Neural crest cell (in vitro differentiated cells): ENCODE measurements around the gene ITPR3. TPM values are rescaled to one million over a fixed set of nuclear protein-coding genes. Genes with fewer than 3 reads are reported as not detected.
A peak's percentile ranks its signal among the peaks of the same experiment; 100 is the strongest.

Experiments
- DNase-seq: peaks from one replicate; pipeline ENCODE4 v3.0.0; 2021; ENCODE audit warnings: low read depth, mixed read lengths, low spot score
- H3K27ac Mint-ChIP-seq: one replicate; pipeline ENCODE4 v1.8.0; 2021; ENCODE audit warnings: mild to moderate bottlenecking, mixed read lengths; ENCODE audit not compliant: unreplicated experiment
- H3K27me3 Mint-ChIP-seq: 2 replicates; pipeline ENCODE4 v1.8.0; 2021; ENCODE audit warnings: low read depth, mild to moderate bottlenecking, mixed read lengths
- H3K36me3 Mint-ChIP-seq: 2 replicates; pipeline ENCODE4 v1.8.0; 2021; ENCODE audit warnings: low read depth, mild to moderate bottlenecking, mixed read lengths
- H3K4me1 Mint-ChIP-seq: 2 replicates; pipeline ENCODE4 v1.8.0; 2021; ENCODE audit warnings: mixed read lengths
- H3K4me3 Mint-ChIP-seq: one replicate; pipeline ENCODE4 v1.8.0; 2021; ENCODE audit warnings: mild to moderate bottlenecking, mixed read lengths
- H3K9me3 Mint-ChIP-seq: 2 replicates; pipeline ENCODE4 v1.8.0; 2021; ENCODE audit warnings: mixed read lengths
- total RNA-seq: library from RNA; stranded (reverse); gene quantifications from 2 replicates; pipeline ENCODE4 v1.2.1, GENCODE V29; 2021
- TF ChIP-seq, protein P1 (sequence below): fragments of 200-600 bp; sonication (generic); conservative IDR thresholded peaks from 2 replicates; pipeline ENCODE4 v1.5.0; 2021; ENCODE audit warnings: antibody characterized with exemption, mild to moderate bottlenecking

Gene ITPR3
- total RNA-seq, 1 donor from 2014 or later, result 16.0 TPM

DNA sequence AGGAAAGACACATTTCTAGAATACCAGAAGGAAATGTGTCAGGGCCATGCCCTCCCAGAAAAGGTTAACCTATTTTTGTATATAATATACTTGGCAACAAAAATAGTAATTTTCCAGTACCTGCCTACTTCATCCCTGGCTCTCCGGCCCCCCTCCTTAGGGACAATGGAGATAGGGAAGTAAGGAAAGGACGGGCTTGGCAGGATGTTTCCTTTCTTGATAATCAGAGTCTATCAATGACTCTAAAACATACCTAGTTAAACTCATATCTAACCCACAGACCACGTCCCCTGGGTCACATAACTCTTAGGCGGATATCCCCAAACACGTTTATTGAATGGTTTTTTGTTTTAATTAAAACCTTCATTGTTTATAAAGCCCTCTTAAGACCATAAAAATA, 78.6 kb downstream of the ITPR3 start:
- no peaks in the 10 kb centered on the region for H3K36me3 Mint-ChIP-seq
- TF ChIP-seq, protein P1, sequence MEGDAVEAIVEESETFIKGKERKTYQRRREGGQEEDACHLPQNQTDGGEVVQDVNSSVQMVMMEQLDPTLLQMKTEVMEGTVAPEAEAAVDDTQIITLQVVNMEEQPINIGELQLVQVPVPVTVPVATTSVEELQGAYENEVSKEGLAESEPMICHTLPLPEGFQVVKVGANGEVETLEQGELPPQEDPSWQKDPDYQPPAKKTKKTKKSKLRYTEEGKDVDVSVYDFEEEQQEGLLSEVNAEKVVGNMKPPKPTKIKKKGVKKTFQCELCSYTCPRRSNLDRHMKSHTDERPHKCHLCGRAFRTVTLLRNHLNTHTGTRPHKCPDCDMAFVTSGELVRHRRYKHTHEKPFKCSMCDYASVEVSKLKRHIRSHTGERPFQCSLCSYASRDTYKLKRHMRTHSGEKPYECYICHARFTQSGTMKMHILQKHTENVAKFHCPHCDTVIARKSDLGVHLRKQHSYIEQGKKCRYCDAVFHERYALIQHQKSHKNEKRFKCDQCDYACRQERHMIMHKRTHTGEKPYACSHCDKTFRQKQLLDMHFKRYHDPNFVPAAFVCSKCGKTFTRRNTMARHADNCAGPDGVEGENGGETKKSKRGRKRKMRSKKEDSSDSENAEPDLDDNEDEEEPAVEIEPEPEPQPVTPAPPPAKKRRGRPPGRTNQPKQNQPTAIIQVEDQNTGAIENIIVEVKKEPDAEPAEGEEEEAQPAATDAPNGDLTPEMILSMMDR, result no peak
- no peaks in the 10 kb centered on the region for H3K27me3 Mint-ChIP-seq
- DNase-seq, result no peak
- no peaks in the 10 kb centered on the region for H3K9me3 Mint-ChIP-seq
- peaks cover 19% of the 10 kb centered on the region for H3K4me1 Mint-ChIP-seq
- no peak overlapping the region for H3K27ac Mint-ChIP-seq
- H3K4me3 Mint-ChIP-seq, result no peak overlapping the region

DNA sequence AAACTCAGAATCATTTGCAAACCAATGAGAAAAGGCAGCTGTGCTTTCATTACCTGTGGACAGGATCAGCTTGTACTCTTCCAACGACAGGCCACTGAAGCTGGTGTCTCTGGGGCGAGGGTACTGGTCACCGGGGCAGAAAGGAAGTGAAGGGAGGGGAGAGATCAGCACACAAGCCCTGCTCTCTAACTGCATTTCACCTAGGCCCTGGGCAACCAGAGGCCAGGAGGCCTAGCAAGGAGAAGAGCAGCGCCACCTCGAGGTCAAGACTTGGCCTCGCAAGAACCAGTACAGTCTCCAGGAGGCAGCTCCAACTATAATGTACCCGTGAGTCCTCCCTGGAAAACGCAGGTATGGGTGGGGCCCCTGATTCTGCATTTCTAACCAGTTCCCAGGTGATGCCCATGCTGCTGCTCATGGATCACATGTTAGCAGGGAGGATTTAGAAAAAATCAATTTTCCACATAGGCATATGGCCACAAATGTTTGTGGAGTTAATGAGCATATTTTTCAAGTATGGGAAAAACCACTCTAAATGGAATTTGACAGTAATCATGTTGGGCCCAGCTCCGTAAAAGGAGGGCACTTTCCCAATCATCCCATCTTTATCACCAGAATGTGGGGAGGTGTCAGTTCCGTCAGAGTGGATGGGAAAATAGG, 79.4 kb downstream of the ITPR3 start:
- Mint-ChIP-seq H3K36me3 (no peaks in the 10 kb centered on the region), H3K9me3 (no peaks in the 10 kb centered on the region), H3K27me3 (no peaks in the 10 kb centered on the region), H3K27ac (peak overlapping the region; percentile 83), H3K4me1 (peaks cover 19% of the 10 kb centered on the region), H3K4me3 (no peak overlapping the region)
- DNase-seq, result peak; percentile 69
- TF ChIP-seq, protein P1, result peak; percentile 77

- Mint-ChIP-seq H3K27ac (no peak overlapping the region), H3K36me3 (no peaks in the 10 kb centered on the region)
- no peak for DNase-seq
Observed at GRCh38 chr6:33702345-33702977, 81.3 kb downstream of the ITPR3 start.

DNA sequence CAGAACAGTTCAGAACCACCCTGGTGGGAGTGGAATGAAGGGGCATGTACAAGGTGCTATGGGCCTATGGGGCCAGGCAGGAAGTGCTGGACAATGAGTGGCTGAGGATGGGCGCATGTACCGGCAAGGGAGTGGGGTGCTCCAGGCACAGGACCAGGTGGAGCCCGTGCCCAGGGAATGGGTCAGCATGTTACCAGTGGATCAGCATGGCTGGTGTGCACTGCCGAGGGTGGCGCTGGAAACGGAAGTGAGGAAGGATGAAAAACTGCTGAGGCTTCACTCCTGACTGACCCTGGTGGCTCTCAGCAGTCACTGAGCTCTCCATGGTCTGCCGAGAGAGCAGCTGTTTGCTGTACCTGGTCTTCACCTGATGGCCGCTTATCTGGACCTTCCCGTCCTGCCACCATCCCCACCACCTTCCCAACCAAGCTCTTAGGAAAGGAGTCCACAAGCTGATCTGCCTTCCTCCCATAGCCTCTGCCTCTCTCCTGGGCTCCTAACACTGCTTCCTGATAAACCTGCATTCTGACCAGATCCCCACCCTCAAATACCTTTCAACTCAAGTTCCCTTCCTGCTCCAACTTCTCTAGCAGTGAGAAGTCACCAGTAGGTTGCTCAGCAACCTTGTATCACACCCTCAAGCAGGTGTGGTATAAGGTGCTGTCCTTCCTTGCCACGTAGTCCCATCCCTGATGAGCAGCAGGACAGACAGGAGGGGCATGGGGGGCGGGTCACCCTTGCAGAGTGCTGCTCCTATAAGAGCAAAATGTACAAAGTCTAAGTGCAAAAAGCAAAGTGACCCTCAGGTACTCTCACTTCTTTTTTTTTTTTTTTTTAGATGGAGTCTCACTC, 83.3 kb downstream of the ITPR3 start:
- H3K9me3 Mint-ChIP-seq, result no peaks in the 10 kb centered on the region
- no peak overlapping the region for H3K4me3 Mint-ChIP-seq
- H3K36me3 Mint-ChIP-seq, result peaks cover 7% of the 10 kb centered on the region
- H3K27me3 Mint-ChIP-seq, result no peaks in the 10 kb centered on the region
- no peak for DNase-seq
- TF ChIP-seq, protein P1, result no peak
- peak overlapping the region; percentile 79 for H3K27ac Mint-ChIP-seq
- H3K4me1 Mint-ChIP-seq, result peaks cover 28% of the 10 kb centered on the region

More at GRCh38 chr6:33702345-33702977, 81.3 kb downstream of the ITPR3 start:
- peak overlapping the region; percentile 55 for H3K4me3 Mint-ChIP-seq
- H3K9me3 Mint-ChIP-seq, result no peaks in the 10 kb centered on the region
- peaks cover 23% of the 10 kb centered on the region for H3K4me1 Mint-ChIP-seq
- H3K27me3 Mint-ChIP-seq, result no peaks in the 10 kb centered on the region
- TF ChIP-seq, protein P1, result peak; percentile 63

DNA sequence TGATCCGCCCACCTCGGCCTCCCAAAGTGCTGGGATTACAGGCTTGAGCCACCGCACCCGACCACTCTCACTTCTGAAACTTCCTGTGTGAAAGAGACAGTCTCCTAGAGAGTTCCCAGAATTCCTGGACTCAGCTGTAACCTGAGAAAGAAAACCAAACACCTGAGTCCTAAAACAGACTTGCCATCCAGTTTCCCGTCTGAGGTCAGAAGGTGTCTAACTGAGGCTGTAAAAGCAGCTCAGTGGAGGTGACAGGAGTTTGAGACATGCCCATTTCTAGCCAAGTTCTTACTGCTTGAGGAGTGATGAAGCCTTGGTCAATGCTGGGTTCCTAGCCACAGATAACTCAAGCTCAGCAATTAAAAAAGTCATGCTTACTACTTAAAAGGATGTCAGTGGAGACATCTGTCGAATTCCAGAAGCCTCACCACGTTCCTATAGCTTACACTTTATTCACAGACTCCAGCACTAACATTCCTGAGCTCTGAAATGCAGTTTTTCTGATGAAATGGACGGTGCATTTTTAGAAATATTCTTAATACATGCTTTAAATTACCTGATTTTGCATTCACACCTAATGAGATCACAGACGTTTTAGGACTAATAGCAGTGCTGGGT, 84.3 kb downstream of the ITPR3 start:
- no peaks in the 10 kb centered on the region for H3K9me3 Mint-ChIP-seq
- no peak for DNase-seq
- H3K27me3 Mint-ChIP-seq, result no peaks in the 10 kb centered on the region
- H3K4me1 Mint-ChIP-seq, result peaks cover 33% of the 10 kb centered on the region
- no peak overlapping the region for H3K4me3 Mint-ChIP-seq
- peaks cover 14% of the 10 kb centered on the region for H3K36me3 Mint-ChIP-seq
- H3K27ac Mint-ChIP-seq, result no peak overlapping the region
- TF ChIP-seq, protein P1, result no peak
